ENCODE data around the gene AMPH. TPM values are rescaled to one million over a fixed set of nuclear protein-coding genes. Genes with fewer than 3 reads are reported as not detected.

The AMPH gene
- total and polyA plus RNA-seq, 9 of the 15 experiments (the other 6 are each of a cell fraction or from before 2014, with no cell fraction given) = 0.03 to 0.35 TPM; not detected in 7

DNA sequence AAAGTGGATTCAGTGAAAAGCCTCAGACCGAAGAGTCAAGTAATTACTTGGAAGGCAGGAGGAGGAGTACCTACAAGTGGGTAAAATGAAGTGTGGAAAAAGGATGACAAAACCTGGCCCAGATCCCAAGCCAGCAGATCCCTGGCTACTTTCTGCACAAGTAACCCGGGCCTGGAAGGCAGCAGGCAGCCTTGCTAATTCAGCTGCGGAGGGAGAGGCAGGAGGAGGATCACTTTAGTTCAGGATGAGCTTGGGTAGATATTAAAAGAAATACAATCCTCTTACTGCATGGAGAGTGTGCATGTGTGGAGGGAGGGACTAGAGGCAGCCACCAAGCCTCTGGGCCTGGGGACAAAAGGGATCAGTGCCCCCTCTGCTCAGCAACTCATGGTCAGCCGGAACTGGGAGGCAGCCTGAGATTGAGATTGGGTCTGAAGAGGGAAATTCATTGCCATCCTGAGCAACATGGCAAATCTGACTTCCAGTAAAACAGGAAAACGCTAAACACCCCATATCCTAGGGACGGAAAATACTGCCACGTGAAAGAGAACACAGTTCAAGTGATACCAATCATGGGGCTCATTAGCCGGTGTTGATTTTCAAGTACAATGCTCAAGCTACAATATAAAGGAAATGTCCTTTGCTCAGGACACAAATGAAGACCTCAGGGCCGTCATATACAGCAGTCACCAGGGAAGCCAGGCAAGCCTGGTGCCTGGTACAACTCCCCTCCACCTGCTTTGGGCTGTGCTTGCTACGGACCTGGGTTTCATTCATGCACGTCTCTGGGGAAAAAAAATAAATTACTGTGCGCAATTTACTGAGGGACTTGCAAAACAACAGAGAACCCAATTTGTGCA is 1.3 kb downstream of the AMPH start (continued):
- TF ChIP-seq U2AF2 (optimal IDR thresholded peaks at IDR 0.05; ENCODE audit: low read depth, low read length) = no peak
- no peak for TF ChIP-seq PPARD (CRISPR knock-in tag; IDR thresholded peaks at IDR 0.05)
- TF ChIP-seq, protein P1, sequence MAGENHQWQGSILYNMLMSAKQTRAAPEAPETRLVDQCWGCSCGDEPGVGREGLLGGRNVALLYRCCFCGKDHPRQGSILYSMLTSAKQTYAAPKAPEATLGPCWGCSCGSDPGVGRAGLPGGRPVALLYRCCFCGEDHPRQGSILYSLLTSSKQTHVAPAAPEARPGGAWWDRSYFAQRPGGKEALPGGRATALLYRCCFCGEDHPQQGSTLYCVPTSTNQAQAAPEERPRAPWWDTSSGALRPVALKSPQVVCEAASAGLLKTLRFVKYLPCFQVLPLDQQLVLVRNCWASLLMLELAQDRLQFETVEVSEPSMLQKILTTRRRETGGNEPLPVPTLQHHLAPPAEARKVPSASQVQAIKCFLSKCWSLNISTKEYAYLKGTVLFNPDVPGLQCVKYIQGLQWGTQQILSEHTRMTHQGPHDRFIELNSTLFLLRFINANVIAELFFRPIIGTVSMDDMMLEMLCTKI (IDR thresholded peaks at IDR 0.05; ENCODE audit: partially characterized antibody) = no peak

DNA sequence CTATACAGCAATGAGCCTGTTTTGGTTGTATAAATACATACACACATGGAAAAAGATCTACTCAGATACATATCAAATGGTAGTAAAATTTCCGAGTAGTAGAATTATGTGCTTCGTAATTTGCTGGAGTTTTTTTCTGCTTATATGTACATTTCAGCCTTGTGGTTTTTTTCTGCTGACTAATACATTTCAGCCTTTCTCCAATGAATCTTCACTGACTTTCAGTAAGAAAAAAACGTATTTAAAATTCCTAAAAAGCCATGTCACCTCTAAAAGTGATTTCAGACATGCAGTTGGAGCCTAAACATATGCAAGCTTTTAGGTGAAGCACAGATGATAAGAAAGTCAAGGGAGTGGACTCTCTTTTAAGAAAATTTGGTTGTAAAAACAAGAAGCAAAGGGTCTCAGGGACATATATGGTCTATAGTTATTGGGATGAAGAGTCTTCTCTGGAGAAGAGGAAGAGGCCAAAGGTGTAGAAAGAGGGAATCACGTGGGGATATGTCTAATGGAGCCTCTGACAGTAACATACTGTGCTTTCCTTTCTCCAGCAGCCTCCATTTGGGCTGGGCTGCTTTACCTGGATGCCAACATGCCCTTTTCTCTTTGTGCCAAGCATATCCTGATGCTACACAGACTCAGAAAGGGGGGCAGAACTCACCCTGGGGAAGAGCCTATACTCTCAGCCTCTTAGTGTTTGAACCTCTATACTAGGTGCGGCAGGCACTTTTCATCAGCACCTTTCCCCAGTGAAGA is 2.4 kb downstream of the AMPH start:
- intact Hi-C loops (cut with micrococcal nuclease) (no loop called here), in situ Hi-C loops (cut with MboI) (no loop called here)
- TF ChIP-seq MAFF (IDR thresholded peaks at IDR 0.05; ENCODE audit: low read length) (peak; percentile 71), C11orf30 (IDR thresholded peaks at IDR 0.05; ENCODE audit: low read depth) (peak; percentile 76), ZNF316 (IDR thresholded peaks at IDR 0.05) (peak; percentile 85), NFATC3 (IDR thresholded peaks at IDR 0.05) (no peak), JUNB (CRISPR knock-in tag; conservative IDR thresholded peaks at IDR 0.05) (no peak), MAFG (tag; conservative IDR thresholded peaks at IDR 0.05) (peak; percentile 80), MAFK (IDR thresholded peaks at IDR 0.05; ENCODE audit: low read length) (peak; percentile 71; the same call in 1 of the 2 replicates), PTBP1 (IDR thresholded peaks at IDR 0.05; ENCODE audit: low read depth, low read length) (no peak)
- FAIRE-seq (no peak), DNase-seq (ENCODE audit: extremely low read depth in 1 of 4, low spot score in 3 of 4) (no peak), ATAC-seq (no peak)
- no peaks in the 10 kb centered on the region for H3K9me1 ChIP-seq (ENCODE audit: control insufficient read depth, insufficient read depth, low read length)
- H3K4me3 ChIP-seq = no peak overlapping the region
- H3K36me3 ChIP-seq (ENCODE audit: control insufficient read depth, insufficient read depth, low read length) = no peaks in the 10 kb centered on the region
- no peak overlapping the region for H3K9ac ChIP-seq (ENCODE audit: insufficient read depth in 1 of 2, low read depth in 2 of 2, low read length in 2 of 2)
- H3K27ac ChIP-seq (ENCODE audit: extremely low read depth, low read depth, low read length) = no peak overlapping the region
- H3K9me3 ChIP-seq (replicated peaks; ENCODE audit: control insufficient read depth, insufficient read depth, low read depth, low read length) = no peaks in the 10 kb centered on the region
- no peak overlapping the region for H2AFZ ChIP-seq (ENCODE audit: low read depth, low read length)
- H3K4me1 ChIP-seq (replicated peaks in 1 of 2; ENCODE audit: control insufficient read depth in 2 of 2, insufficient read depth in 2 of 2, low read length in 2 of 2) = peaks cover 0 to 7% of the 10 kb centered on the region in 2 experiments; a peak in 2 of 5 replicates
- no peak overlapping the region for H3K4me2 ChIP-seq (ENCODE audit: insufficient read depth, low read length)
- H4K20me1 ChIP-seq (replicated peaks; ENCODE audit: control insufficient read depth, insufficient read depth, low read length) = no peaks in the 10 kb centered on the region
- WGBS (ENCODE audit: insufficient coverage, low coverage, missing lambda C conversion rate) = 7% methylated on average over 5 of the region's 5 CpGs
- ChIA-PET POLR2A (no interaction called here), CTCF (ENCODE audit: low intra/inter-chr PET ratio) (no interaction called here)
- BruUV-seq (replicated peaks) = no TSS peak
- H3K27me3 ChIP-seq (ENCODE audit: control insufficient read depth in 2 of 2, insufficient read depth in 2 of 2, low read length in 2 of 2) = peaks cover 11 to 28% of the 10 kb centered on the region in 2 experiments; a peak in 4 of 5 replicates
- H3K79me2 ChIP-seq (ENCODE audit: control insufficient read depth, insufficient read depth, low read length) = no peaks in the 10 kb centered on the region

Data from K562 (cell line).